HL-60 (cell line): Measurements from ENCODE around the gene SLC4A5.

Experiments
- DNase-seq, 2 experiments: peaks; one replicate each; pipeline ENCODE4 v3.0.0-alpha.2; 2010 to 2020; ENCODE audit warnings: low read depth in 1 of 2, low spot score in 1 of 2
- H3K27ac ChIP-seq: fragments of 250-450 bp; sonication (Bioruptor Pico); replicated peaks from 2 replicates; pipeline ENCODE4 v1.5.1; 2020; ENCODE audit warnings: mild to moderate bottlenecking, moderate library complexity
- H3K27me3 ChIP-seq: fragments of 250-450 bp; sonication (Bioruptor Pico); 2 replicates; pipeline ENCODE4 v1.5.1; 2021; ENCODE audit warnings: mild to moderate bottlenecking, moderate library complexity; ENCODE audit not compliant: insufficient read depth, poor library complexity, severe bottlenecking
- H3K4me3 ChIP-seq: replicated peaks from 2 replicates; pipeline ENCODE4 v1.5.1; 2011; ENCODE audit warnings: mild to moderate bottlenecking, control low read depth, low read length; ENCODE audit not compliant: insufficient read depth
- CTCF ChIP-seq: IDR thresholded peaks from one replicate; pipeline ENCODE4 v1.5.1; 2011; ENCODE audit warnings: low read length, control low read depth, inconsistent platforms; ENCODE audit not compliant: insufficient read depth
- GABPA ChIP-seq: IDR thresholded peaks from 2 replicates; pipeline ENCODE4 v1.6.1; 2012; ENCODE audit warnings: low read depth
- POLR2AphosphoS5 ChIP-seq: IDR thresholded peaks from 2 replicates; pipeline ENCODE4 v1.6.1; 2012; ENCODE audit warnings: low read depth
- SPI1 ChIP-seq: IDR thresholded peaks from 2 replicates; pipeline ENCODE4 v1.6.1; 2012; ENCODE audit warnings: low read depth, mild to moderate bottlenecking, borderline replicate concordance
- TF ChIP-seq, protein P1 (sequence below): IDR thresholded peaks from 2 replicates; pipeline ENCODE4 v1.6.1; 2012; ENCODE audit warnings: low read depth; ENCODE audit not compliant: insufficient replicate concordance

SLC4A5 gene

DNA sequence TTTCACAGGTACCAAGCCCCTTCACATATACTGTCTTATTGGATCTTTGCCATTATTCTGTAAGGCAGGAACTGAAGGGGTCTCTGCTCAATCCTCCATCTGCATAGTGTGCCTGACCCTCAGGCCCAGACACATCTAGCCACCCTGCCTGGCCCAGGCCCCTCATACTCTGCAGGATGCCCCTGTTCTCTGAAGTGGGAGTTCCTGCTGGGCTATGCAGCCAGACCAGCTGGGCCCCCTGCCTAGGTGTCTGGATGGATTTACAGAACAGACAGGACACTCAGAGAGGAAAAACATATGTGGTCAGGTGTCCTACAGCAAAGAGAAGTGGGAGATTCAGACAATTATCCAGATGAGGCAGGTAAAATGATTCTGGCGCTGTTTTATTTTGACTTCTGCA is 42.0 kb downstream of the SLC4A5 start:
- no peak for DNase-seq
- TF ChIP-seq CTCF (no peak), GABPA (no peak), POLR2AphosphoS5 (no peak)
- TF ChIP-seq, protein P1, sequence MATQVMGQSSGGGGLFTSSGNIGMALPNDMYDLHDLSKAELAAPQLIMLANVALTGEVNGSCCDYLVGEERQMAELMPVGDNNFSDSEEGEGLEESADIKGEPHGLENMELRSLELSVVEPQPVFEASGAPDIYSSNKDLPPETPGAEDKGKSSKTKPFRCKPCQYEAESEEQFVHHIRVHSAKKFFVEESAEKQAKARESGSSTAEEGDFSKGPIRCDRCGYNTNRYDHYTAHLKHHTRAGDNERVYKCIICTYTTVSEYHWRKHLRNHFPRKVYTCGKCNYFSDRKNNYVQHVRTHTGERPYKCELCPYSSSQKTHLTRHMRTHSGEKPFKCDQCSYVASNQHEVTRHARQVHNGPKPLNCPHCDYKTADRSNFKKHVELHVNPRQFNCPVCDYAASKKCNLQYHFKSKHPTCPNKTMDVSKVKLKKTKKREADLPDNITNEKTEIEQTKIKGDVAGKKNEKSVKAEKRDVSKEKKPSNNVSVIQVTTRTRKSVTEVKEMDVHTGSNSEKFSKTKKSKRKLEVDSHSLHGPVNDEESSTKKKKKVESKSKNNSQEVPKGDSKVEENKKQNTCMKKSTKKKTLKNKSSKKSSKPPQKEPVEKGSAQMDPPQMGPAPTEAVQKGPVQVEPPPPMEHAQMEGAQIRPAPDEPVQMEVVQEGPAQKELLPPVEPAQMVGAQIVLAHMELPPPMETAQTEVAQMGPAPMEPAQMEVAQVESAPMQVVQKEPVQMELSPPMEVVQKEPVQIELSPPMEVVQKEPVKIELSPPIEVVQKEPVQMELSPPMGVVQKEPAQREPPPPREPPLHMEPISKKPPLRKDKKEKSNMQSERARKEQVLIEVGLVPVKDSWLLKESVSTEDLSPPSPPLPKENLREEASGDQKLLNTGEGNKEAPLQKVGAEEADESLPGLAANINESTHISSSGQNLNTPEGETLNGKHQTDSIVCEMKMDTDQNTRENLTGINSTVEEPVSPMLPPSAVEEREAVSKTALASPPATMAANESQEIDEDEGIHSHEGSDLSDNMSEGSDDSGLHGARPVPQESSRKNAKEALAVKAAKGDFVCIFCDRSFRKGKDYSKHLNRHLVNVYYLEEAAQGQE: no peak
- Histone ChIP-seq H3K27ac (no peak overlapping the region), H3K4me3 (no peak overlapping the region), H3K27me3 (no peaks in the 10 kb centered on the region)

- no peak overlapping the region for H3K4me3 ChIP-seq
- TF ChIP-seq GABPA: no peak
- no peak for TF ChIP-seq POLR2AphosphoS5
- TF ChIP-seq CTCF: no peak
- TF ChIP-seq, protein P1: no peak
- no peak for TF ChIP-seq SPI1
- no peaks in the 10 kb centered on the region for H3K27me3 ChIP-seq
- no peak overlapping the region for H3K27ac ChIP-seq
- DNase-seq: no peak
These were observed 42.7 kb downstream of the SLC4A5 start for GRCh38 chr2:74300506-74300905.

- Histone ChIP-seq H3K27me3 (no peaks in the 10 kb centered on the region), H3K4me3 (no peak overlapping the region), H3K27ac (no peak overlapping the region)
- TF ChIP-seq CTCF: no peak
- TF ChIP-seq GABPA: no peak
- TF ChIP-seq POLR2AphosphoS5: no peak
- TF ChIP-seq, protein P1: no peak
- TF ChIP-seq SPI1: no peak
- DNase-seq: no peak
These were observed 45.3 kb downstream of the SLC4A5 start for GRCh38 chr2:74297950-74298349.
